Measurements from ENCODE around the gene LDLRAD4. TPM values are rescaled to one million over a fixed set of nuclear protein-coding genes. Genes with fewer than 3 reads are reported as not detected.

LDLRAD4 gene
- total and polyA plus RNA-seq, 12 donors, result 3.9 to 64.5 (median 36.0) TPM

- no peak overlapping the region for H3K4me3 ChIP-seq
- intact Hi-C loops (cut with DNase I), result no loop called here
- H3K27ac ChIP-seq, result no peak overlapping the region
- no peaks in the 10 kb centered on the region for H3K9me3 ChIP-seq (replicated peaks in 1 of 3)
- H3K4me1 ChIP-seq (replicated peaks in 1 of 2), result peaks cover 0 to 12% of the 10 kb centered on the region in 2 donors
- peak in 1 of 7 donors; percentile 46 for DNase-seq
- H3K27me3 ChIP-seq, result no peaks in the 10 kb centered on the region
- WGBS, 4 donors, result 93 to 95% (median 94%) methylated on average over 9 of the region's 9 CpGs
- no peaks in the 10 kb centered on the region for H3K36me3 ChIP-seq (replicated peaks in 1 of 2)
- no peak for TF ChIP-seq POLR2A (IDR thresholded peaks at IDR 0.05)
- no peak for TF ChIP-seq CTCF (IDR thresholded peaks at IDR 0.05)
These were observed 150.8 kb downstream of the LDLRAD4 start for GRCh38 chr18:13369353-13369752.

- H3K4me1 ChIP-seq (replicated peaks in 1 of 2), result peaks cover 0 to 17% of the 10 kb centered on the region in 2 donors
- WGBS, 4 donors, result 76 to 83% (median 82%) methylated on average over 15 of the region's 15 CpGs
- intact Hi-C loops (cut with DNase I), result loop anchor here in 1 of 2 donors (10.0 kb wide), 1 partner anchor 95 kb away; no protein-coding TSS in a partner anchor
- TF ChIP-seq CTCF (IDR thresholded peaks at IDR 0.05), result no peak
- no peak overlapping the region for H3K27ac ChIP-seq
- no peaks in the 10 kb centered on the region for H3K27me3 ChIP-seq
- peak in 1 of 7 donors; percentile 73 for DNase-seq
- H3K36me3 ChIP-seq (replicated peaks in 1 of 2), result no peaks in the 10 kb centered on the region
- no peak overlapping the region for H3K4me3 ChIP-seq
- H3K9me3 ChIP-seq (replicated peaks in 1 of 3), result no peaks in the 10 kb centered on the region
These were observed 151.4 kb downstream of the LDLRAD4 start for GRCh38 chr18:13369756-13370510.

GRCh38 chr18:13370995-13371625 lies 152.6 kb downstream of the LDLRAD4 start:
- intact Hi-C loops (cut with DNase I), result loop anchor here in 1 of 2 donors (10.0 kb wide), 1 partner anchor 96 kb away; no protein-coding TSS in a partner anchor
- no peak for TF ChIP-seq POLR2A (IDR thresholded peaks at IDR 0.05)
- TF ChIP-seq CTCF (IDR thresholded peaks at IDR 0.05), result no peak
- Histone ChIP-seq H3K4me3 (no peak overlapping the region), H3K4me1 (replicated peaks in 1 of 2) (peaks cover 0 to 28% of the 10 kb centered on the region in 2 donors), H3K9me3 (replicated peaks in 1 of 3) (no peaks in the 10 kb centered on the region), H3K27me3 (no peaks in the 10 kb centered on the region), H3K36me3 (replicated peaks in 1 of 2) (no peaks in the 10 kb centered on the region), H3K27ac (no peak overlapping the region)
- 94 to 98% (median 96%) methylated on average over 12 to 16 of the region's 16 CpGs for WGBS, 4 donors
- DNase-seq, result peak in 1 of 7 donors; percentile 46

- TF ChIP-seq POLR2A (IDR thresholded peaks at IDR 0.05) (no peak), CTCF (IDR thresholded peaks at IDR 0.05) (no peak)
- H3K27me3 ChIP-seq, result no peaks in the 10 kb centered on the region
- no peak overlapping the region for H3K27ac ChIP-seq
- no peaks in the 10 kb centered on the region for H3K9me3 ChIP-seq (replicated peaks in 1 of 3)
- no peak overlapping the region for H3K4me3 ChIP-seq
- intact Hi-C loops (cut with DNase I), result loop anchor here in 1 of 2 donors (10.0 kb wide), 1 partner anchor 97 kb away; no protein-coding TSS in a partner anchor
- WGBS, 4 donors, result 81 to 90% (median 84%) methylated on average over 10 of the region's 10 CpGs
- peaks cover 0 to 28% of the 10 kb centered on the region in 2 donors for H3K4me1 ChIP-seq (replicated peaks in 1 of 2)
- H3K36me3 ChIP-seq (replicated peaks in 1 of 2), result no peaks in the 10 kb centered on the region
- peak in 1 of 7 donors; percentile 41 for DNase-seq
These were observed 153.3 kb downstream of the LDLRAD4 start for GRCh38 chr18:13371689-13372418.
